GM21717 (cell line): ENCODE data around the gene TRMT44.
"Not testable (repeated sequence)": the region's sequence is repeated elsewhere in the genome, so short reads cannot be mapped to it uniquely, and the experiment has no call there.

Experiments
- ATAC-seq: cut with Tn5 transposase; IDR thresholded peaks from one replicate; pipeline ENCODE4 v1.9.1; 2021; ENCODE audit warnings: mild to moderate bottlenecking, moderate library complexity; ENCODE audit not compliant: unreplicated experiment

TRMT44 gene

GRCh38 chr4:8491478-8491877, 50.9 kb downstream of the TRMT44 start:
- not testable (repeated sequence) for ATAC-seq

GRCh38 chr4:8492174-8492573, 51.6 kb downstream of the TRMT44 start:
- no peak for ATAC-seq

GRCh38 chr4:8493484-8493883, 52.9 kb downstream of the TRMT44 start:
- no peak for ATAC-seq

GRCh38 chr4:8494218-8494617, 53.6 kb downstream of the TRMT44 start:
- no peak for ATAC-seq

- ATAC-seq, result no peak
These were observed 54.5 kb downstream of the TRMT44 start for GRCh38 chr4:8494983-8495548.

GRCh38 chr4:8495803-8496202, 55.2 kb downstream of the TRMT44 start:
- ATAC-seq, result no peak

GRCh38 chr4:8497762-8498161, 57.2 kb downstream of the TRMT44 start:
- ATAC-seq, result no peak

- no peak for ATAC-seq
These were observed 60.4 kb downstream of the TRMT44 start for GRCh38 chr4:8500966-8501365.

- no peak for ATAC-seq
These were observed 61.2 kb downstream of the TRMT44 start for GRCh38 chr4:8501781-8502180.

- no peak for ATAC-seq
These were observed 61.8 kb downstream of the TRMT44 start for GRCh38 chr4:8502371-8502770.

- no peak for ATAC-seq
These were observed 62.4 kb downstream of the TRMT44 start for GRCh38 chr4:8502836-8503585.

- ATAC-seq, result no peak
These were observed 63.2 kb downstream of the TRMT44 start for GRCh38 chr4:8503801-8504200.

GRCh38 chr4:8504279-8505007, 63.9 kb downstream of the TRMT44 start:
- ATAC-seq, result no peak

GRCh38 chr4:8505229-8505628, 64.7 kb downstream of the TRMT44 start:
- ATAC-seq, result no peak

- no peak for ATAC-seq
These were observed 65.4 kb downstream of the TRMT44 start for GRCh38 chr4:8506006-8506372.

- no peak for ATAC-seq
These were observed 66.0 kb downstream of the TRMT44 start for GRCh38 chr4:8506373-8507195.

- ATAC-seq, result no peak
These were observed 66.6 kb downstream of the TRMT44 start for GRCh38 chr4:8507196-8507570.

- no peak for ATAC-seq
These were observed 67.0 kb downstream of the TRMT44 start for GRCh38 chr4:8507624-8508023.

GRCh38 chr4:8508266-8508665, 67.7 kb downstream of the TRMT44 start:
- no peak for ATAC-seq

GRCh38 chr4:8508740-8509139, 68.2 kb downstream of the TRMT44 start:
- no peak for ATAC-seq

- no peak for ATAC-seq
These were observed 68.9 kb downstream of the TRMT44 start for GRCh38 chr4:8509311-8509950.
